Measurements from ENCODE around the gene GPD2.
A peak's percentile ranks its signal among the peaks of the same experiment; 100 is the strongest.
"Not testable (repeated sequence)": the region's sequence is repeated elsewhere in the genome, so short reads cannot be mapped to it uniquely, and the experiment has no call there.

GPD2 gene

GRCh38 chr2:156470975-156471583, 34.9 kb downstream of the GPD2 start:
- no peak overlapping the region for H3K4me3 ChIP-seq (ENCODE audit: low read depth, low read length)
- DNase-seq (ENCODE audit: low read depth) = no peak

- DNase-seq (ENCODE audit: low read depth) = no peak
- H3K4me3 ChIP-seq (ENCODE audit: low read depth, low read length) = no peak overlapping the region
Observed at GRCh38 chr2:156471762-156472161, 35.6 kb downstream of the GPD2 start.

- no peak overlapping the region for H3K4me3 ChIP-seq (ENCODE audit: low read depth, low read length)
- no peak for DNase-seq (ENCODE audit: low read depth)
Observed at GRCh38 chr2:156472686-156473085, 36.5 kb downstream of the GPD2 start.

DNA sequence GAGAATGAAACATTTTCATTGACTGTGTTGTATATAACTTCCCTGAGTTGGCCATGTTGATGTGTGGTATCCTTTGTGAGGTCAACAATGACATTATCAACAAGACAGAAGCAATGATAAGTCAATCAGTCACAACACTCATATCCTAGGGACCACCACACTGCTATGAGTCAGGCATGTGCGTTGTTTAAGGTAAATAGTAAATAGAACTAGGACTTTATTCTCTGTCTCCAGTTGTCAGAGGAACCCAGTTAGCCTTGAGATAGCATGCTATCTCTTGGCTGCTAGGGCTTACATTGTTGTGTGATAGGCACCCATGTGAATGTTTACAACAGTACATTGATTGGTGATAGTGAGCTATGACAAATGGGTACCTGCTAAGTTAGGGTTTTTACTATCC, 37.3 kb downstream of the GPD2 start:
- no peak for DNase-seq (ENCODE audit: low read depth)
- H3K4me3 ChIP-seq (ENCODE audit: low read depth, low read length) = no peak overlapping the region

DNA sequence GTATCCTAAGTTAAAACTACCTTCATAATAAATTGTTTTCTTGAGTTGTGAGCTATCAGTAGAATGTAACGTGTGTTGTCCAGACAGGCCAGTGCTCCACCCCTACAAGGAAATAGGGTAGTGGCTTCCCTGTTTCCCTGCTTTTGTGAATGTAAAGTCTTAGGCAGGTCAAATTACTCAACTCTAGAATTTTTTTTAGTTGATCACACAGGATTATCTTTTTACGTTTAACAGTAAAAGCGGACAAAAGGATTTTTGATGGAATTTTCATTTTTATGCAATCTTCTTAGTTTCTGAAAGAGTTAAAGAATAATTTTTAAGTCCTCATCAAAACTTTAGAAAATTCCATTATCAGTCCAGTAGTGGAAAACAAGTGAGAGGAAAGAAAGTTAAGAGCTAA, 38.2 kb downstream of the GPD2 start:
- no peak overlapping the region for H3K4me3 ChIP-seq (ENCODE audit: low read depth, low read length)
- no peak for DNase-seq (ENCODE audit: low read depth)

- DNase-seq (ENCODE audit: low read depth) = no peak
- H3K4me3 ChIP-seq (ENCODE audit: low read depth, low read length) = no peak overlapping the region
Observed at GRCh38 chr2:156476021-156476849, 40.1 kb downstream of the GPD2 start.

DNA sequence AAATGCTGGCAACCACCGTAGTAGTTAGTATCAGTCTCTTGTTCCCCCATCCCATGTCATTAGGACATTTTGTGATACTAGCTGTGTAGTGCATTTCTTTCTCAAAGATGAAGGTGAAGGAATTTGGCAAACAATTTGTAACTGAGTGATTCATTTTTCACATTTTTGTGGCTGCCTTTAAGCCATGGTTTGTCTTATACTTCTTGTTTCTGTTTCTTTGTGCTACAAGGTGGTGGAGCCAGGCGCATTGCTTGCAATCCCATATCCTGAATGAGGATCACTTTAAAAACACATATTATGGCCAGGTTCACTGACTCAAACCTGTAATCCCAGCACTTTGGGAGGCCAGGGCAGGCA, 40.6 kb downstream of the GPD2 start:
- no peak overlapping the region for H3K4me3 ChIP-seq (ENCODE audit: low read depth, low read length)
- peak; percentile 36 for DNase-seq (ENCODE audit: low read depth)

- no peak overlapping the region for H3K4me3 ChIP-seq (ENCODE audit: low read depth, low read length)
- DNase-seq (ENCODE audit: low read depth) = no peak
Observed at GRCh38 chr2:156480376-156480775, 44.2 kb downstream of the GPD2 start.

GRCh38 chr2:156481312-156481711, 45.1 kb downstream of the GPD2 start:
- H3K4me3 ChIP-seq (ENCODE audit: low read depth, low read length) = no peak overlapping the region
- DNase-seq (ENCODE audit: low read depth) = no peak

DNA sequence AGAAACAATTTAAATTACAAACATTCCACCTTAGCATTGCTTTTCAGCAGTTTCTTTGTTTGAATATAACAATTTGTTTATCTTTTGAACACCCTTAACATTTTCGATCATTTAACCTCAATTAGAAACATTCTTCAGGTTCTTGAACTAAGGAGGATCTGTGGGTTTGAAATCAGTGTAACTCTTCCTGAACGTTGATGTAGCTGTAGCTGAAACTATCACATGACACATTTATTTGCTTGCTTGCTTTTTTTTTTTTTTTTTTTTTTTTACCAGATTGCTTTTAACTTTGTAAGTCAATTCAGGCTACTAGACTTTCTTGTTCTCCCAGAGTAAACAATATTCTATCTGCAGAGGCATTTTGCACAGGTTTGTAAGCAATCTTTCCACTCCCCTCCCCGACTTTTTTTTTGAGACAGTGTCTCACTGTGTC, 47.6 kb downstream of the GPD2 start:
- DNase-seq (ENCODE audit: low read depth) = no peak
- no peak overlapping the region for H3K4me3 ChIP-seq (ENCODE audit: low read depth, low read length)

DNA sequence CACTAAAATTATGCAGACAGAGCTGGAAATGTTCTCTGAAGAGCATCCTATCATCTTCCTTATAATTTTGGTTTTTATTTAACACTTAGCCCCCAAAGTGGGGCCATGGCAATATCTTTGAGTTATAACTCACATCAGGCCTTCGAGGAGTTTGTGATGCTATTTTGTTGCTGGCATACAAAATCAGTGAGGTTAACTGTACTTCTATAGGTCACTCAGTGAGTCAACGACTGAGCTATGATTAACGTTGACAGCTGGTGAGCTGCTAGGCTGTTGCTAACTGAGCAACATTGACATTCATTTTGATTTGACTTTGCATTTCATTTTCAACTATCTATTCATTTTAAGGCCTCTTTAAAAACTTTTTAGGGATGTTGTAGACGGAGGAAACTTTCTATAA, 50.0 kb downstream of the GPD2 start:
- peak; percentile 12 for DNase-seq (ENCODE audit: low read depth)

GRCh38 chr2:156486614-156487013, 50.4 kb downstream of the GPD2 start:
- no peak for DNase-seq (ENCODE audit: low read depth)

More for the DNA sequence above, 50.0 kb downstream of the GPD2 start:
- no peak overlapping the region for H3K4me3 ChIP-seq (ENCODE audit: low read depth, low read length)

DNA sequence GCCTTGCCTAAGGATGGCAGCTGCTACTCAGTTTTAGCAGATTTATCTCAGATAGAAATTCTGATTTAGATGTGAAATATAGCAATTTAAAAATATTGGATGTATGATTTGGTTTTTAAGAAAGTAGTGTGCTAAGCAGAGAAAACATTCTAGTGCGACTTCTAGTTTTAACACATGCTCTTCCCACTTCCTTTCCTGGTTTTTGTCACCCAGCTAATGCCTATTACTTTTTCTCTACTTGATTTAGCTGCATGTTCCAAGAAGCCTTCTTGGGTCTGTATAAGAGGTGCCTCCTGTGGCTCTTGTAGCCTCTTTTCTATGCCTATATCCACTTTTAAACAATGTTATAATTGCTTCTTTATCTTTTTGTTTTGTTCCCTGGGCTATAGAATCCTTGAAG, 53.0 kb downstream of the GPD2 start:
- no peak overlapping the region for H3K4me3 ChIP-seq (ENCODE audit: low read depth, low read length)
- DNase-seq (ENCODE audit: low read depth) = no peak

More at GRCh38 chr2:156486614-156487013, 50.4 kb downstream of the GPD2 start:
- no peak overlapping the region for H3K4me3 ChIP-seq (ENCODE audit: low read depth, low read length)

DNA sequence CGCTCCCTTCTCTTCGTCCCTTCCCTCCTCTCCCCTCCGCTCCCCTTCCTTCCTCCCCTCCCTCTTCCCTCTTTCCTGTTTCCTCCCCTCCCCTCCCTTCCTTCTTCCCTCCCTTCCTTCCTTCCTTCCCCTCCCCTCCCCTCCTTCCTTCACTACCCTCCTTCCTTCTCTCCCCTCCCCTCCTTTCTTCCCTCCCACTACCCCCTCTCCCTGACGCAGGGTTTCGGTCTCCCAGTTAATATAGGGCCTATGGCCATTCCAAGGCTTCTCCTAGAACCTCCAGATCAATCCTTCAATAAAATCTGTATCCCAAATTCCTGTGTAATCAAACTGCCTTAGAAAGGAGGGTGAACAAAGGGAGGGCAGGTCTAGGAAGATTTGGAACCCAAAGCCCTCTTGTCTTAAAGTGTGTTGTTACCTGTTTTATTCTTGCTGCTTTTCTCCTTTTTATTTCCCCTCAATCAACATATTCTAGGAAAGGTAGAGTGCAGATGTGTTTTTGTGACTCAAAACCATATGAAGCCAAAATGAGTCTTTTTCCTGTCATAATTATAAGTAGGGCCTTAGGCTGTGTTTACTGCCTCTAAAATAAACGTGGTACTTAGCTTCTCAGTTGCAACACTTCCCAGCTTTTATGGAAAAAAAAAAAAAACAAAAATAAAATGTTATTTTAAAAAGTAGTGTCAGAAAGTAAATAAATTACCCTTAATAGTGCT, 53.7 kb downstream of the GPD2 start:
- no peak overlapping the region for H3K4me3 ChIP-seq (ENCODE audit: low read depth, low read length)
- DNase-seq (ENCODE audit: low read depth) = no peak

DNA sequence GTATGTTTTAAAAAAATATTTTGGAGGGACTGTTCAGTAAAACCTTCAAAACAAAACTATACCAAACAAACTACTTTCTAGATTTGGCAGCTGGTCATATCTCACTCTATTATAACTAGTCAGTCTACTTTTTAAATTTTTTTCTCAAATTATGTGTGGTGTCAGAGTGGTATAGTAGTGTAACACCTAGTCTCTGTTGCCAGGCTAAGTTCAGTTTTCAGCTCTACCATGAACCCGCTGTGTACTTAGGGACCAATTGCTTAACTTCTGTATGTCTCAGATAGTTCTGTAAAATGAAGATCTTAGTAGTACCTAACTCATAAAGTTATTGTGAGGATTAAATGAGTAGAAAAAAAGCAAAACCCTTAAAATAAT, 54.3 kb downstream of the GPD2 start:
- no peak for DNase-seq (ENCODE audit: low read depth)
- no peak overlapping the region for H3K4me3 ChIP-seq (ENCODE audit: low read depth, low read length)

DNA sequence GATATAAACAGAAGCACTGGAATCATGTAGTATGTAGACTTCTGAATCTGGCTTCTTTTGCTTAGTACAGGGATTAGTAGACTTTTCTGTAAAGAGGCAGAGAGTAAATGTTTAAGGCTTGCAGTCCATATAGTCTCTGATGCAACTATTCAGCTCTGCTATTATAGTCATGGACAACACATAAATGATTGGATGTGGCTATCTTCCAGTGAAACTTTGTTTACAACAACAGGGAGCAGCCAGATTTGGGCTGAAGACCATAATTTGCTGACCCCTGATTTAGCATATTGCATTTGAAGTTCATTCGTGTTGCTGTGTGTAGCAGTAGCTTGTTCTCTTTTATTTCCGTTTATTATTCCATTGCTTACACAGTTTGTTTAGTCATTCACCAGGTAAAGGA, 55.0 kb downstream of the GPD2 start:
- H3K4me3 ChIP-seq (ENCODE audit: low read depth, low read length) = no peak overlapping the region
- DNase-seq (ENCODE audit: low read depth) = no peak

- H3K4me3 ChIP-seq (ENCODE audit: low read depth, low read length) = no peak overlapping the region
- DNase-seq (ENCODE audit: low read depth) = no peak
Observed at GRCh38 chr2:156492979-156493378, 56.8 kb downstream of the GPD2 start.

GRCh38 chr2:156495998-156496397, 59.8 kb downstream of the GPD2 start:
- not testable (repeated sequence) for DNase-seq (ENCODE audit: low read depth); H3K4me3 ChIP-seq (ENCODE audit: low read depth, low read length)

GRCh38 chr2:156505696-156506095, 69.5 kb downstream of the GPD2 start:
- no peak overlapping the region for H3K4me3 ChIP-seq (ENCODE audit: low read depth, low read length)
- no peak for DNase-seq (ENCODE audit: low read depth)

DNA sequence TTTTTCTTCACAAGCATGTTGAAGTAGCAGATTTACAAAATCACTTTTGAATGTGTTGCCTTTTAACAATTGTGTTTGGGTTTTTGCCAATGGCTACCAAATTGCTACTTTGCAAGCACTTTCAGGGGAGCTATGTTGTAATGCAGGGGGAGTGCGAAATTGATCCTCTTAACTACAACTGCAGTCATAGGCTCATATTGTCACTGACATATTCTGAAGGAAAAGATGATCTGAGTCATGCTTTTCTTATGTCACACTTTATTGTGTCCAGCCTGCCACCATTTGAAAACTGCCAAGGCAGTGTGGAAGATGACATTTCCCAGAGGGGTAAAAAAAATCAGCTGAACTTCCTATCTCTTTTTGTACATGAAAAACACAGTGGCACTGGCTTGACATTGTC, 74.9 kb downstream of the GPD2 start:
- no peak for DNase-seq (ENCODE audit: low read depth)
- no peak overlapping the region for H3K4me3 ChIP-seq (ENCODE audit: low read depth, low read length)

DNA sequence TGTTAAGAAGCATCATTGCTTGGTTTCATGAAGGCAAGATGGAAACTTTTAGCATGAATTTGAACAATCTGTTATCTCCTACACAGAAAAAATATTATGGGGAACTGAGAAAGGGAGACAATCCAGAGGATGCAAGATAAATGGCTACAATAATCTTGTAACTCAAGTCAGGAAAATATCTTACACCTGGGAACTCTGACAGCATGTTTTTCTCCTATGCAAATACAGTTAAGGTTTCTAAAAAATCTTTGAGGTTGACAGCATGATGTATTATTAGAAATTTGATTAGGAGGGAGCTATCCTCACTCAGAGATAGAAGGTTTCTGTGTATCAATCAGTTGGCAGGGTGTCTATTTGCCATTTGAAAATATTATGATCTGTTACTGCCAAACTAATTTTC, 75.6 kb downstream of the GPD2 start:
- H3K4me3 ChIP-seq (ENCODE audit: low read depth, low read length) = no peak overlapping the region
- DNase-seq (ENCODE audit: low read depth) = no peak

Measured in skeletal muscle cell (primary cell).